ENCODE data around the gene LPP.

GRCh38 chr3:188122571-188123169 is 31.3 kb upstream of the LPP start:
- TF ChIP-seq CTCF (conservative IDR thresholded peaks at IDR 0.05) (no peak), EZH2 (IDR thresholded peaks at IDR 0.05; ENCODE audit: low read depth) (no peak)

Data from PC-9 (cell line).